Measurements from ENCODE around the gene FKBP7. TPM values are rescaled to one million over a fixed set of nuclear protein-coding genes. Genes with fewer than 3 reads are reported as not detected.

The FKBP7 gene
- total and polyA plus RNA-seq, 2 of the 13 experiments (the other 11 are each of a cell fraction or from before 2014, with no cell fraction given): 12.4 to 14.8 TPM

- 0 out of 2 replicates have a peak, but pooled peaks have one; percentile 55 for TF ChIP-seq RERE (CRISPR knock-in tag; IDR thresholded peaks at IDR 0.05; ENCODE audit: low read depth)
- peak; percentile 90 for TF ChIP-seq ZNF34 (CRISPR knock-in tag; IDR thresholded peaks at IDR 0.05; ENCODE audit: borderline replicate concordance)
- TF ChIP-seq E2F2 (CRISPR knock-in tag; IDR thresholded peaks at IDR 0.05; ENCODE audit: borderline replicate concordance): peak; percentile 62; the same call in 1 of the 2 replicates
- no peak; the same call in 1 of the 2 replicates for TF ChIP-seq KLF11 (CRISPR knock-in tag; IDR thresholded peaks at IDR 0.05)
- TF ChIP-seq ZNF484 (CRISPR knock-in tag; IDR thresholded peaks at IDR 0.05; ENCODE audit: borderline replicate concordance, low read depth): 0 out of 2 replicates have a peak, but pooled peaks have one; percentile 67
- no peak for TF ChIP-seq SIN3B (IDR thresholded peaks at IDR 0.05; ENCODE audit: low read length)
- peak; percentile 79 for TF ChIP-seq ZNF274 (CRISPR knock-in tag; IDR thresholded peaks at IDR 0.05)
- peak; percentile 94 for TF ChIP-seq ZNF543 (CRISPR knock-in tag; IDR thresholded peaks at IDR 0.05)
- no peak for TF ChIP-seq ZBTB49 (CRISPR knock-in tag; IDR thresholded peaks at IDR 0.05; ENCODE audit: borderline replicate concordance)
- peak; percentile 82; the same call in 1 of the 2 replicates for TF ChIP-seq POLR2AphosphoS2 (IDR thresholded peaks at IDR 0.05; ENCODE audit: low read depth, low read length)
- TF ChIP-seq, protein P1, sequence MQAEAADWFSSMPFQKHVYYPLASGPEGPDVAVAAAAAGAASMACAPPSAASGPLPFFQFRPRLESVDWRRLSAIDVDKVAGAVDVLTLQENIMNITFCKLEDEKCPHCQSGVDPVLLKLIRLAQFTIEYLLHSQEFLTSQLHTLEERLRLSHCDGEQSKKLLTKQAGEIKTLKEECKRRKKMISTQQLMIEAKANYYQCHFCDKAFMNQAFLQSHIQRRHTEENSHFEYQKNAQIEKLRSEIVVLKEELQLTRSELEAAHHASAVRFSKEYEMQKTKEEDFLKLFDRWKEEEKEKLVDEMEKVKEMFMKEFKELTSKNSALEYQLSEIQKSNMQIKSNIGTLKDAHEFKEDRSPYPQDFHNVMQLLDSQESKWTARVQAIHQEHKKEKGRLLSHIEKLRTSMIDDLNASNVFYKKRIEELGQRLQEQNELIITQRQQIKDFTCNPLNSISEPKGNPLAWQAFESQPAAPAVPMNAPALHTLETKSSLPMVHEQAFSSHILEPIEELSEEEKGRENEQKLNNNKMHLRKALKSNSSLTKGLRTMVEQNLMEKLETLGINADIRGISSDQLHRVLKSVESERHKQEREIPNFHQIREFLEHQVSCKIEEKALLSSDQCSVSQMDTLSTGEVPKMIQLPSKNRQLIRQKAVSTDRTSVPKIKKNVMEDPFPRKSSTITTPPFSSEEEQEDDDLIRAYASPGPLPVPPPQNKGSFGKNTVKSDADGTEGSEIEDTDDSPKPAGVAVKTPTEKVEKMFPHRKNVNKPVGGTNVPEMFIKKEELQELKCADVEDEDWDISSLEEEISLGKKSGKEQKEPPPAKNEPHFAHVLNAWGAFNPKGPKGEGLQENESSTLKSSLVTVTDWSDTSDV (CRISPR knock-in tag; IDR thresholded peaks at IDR 0.05): no peak
- TF ChIP-seq, protein P2, sequence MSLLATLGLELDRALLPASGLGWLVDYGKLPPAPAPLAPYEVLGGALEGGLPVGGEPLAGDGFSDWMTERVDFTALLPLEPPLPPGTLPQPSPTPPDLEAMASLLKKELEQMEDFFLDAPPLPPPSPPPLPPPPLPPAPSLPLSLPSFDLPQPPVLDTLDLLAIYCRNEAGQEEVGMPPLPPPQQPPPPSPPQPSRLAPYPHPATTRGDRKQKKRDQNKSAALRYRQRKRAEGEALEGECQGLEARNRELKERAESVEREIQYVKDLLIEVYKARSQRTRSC (CRISPR knock-in tag; IDR thresholded peaks at IDR 0.05; ENCODE audit: low read depth): peak; percentile 73
- no peak; the same call in 1 of the 2 replicates for TF ChIP-seq NFYC (CRISPR knock-in tag; IDR thresholded peaks at IDR 0.05)
- TF ChIP-seq ZNF619 (CRISPR knock-in tag; IDR thresholded peaks at IDR 0.05): peak; percentile 94
- TF ChIP-seq ZBTB21 (CRISPR knock-in tag; IDR thresholded peaks at IDR 0.05): no peak; the same call in 1 of the 2 replicates
Measured at GRCh38 chr2:178450774-178451525, 27.4 kb downstream of the FKBP7 start, which contains the start of the genes PJVK and PRKRA (continued).
